LoVo (cell line): ENCODE results near the gene FIBIN.
"Not testable (repeated sequence)": the region's sequence is repeated elsewhere in the genome, so short reads cannot be mapped to it uniquely, and the experiment has no call there.

Experiments used
- DNase-seq: peaks from one replicate; pipeline ENCODE4 v3.0.0-alpha.2; 2016; ENCODE audit warnings: low spot score

Gene FIBIN

DNA sequence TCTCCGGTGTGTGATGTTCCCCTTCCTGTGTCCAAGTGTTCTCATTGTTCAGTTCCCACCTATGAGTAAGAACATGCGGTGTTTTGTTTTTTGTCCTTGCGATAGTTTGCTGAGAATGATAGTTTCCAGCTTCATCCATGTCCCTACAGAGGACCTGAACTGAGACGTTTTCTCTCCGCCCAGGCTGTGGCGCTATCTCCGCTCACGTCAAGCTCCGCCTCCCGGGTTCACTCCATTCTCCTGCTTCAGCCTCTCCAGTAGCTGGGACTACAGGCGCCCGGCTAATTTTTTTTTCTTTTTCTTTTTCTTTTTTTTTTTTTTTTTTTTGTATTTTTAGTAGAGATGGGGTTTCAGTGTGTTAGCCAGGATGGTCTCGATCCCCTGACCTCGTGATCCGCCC, 16.7 kb upstream of the FIBIN start:
- not testable (repeated sequence) for DNase-seq

DNA sequence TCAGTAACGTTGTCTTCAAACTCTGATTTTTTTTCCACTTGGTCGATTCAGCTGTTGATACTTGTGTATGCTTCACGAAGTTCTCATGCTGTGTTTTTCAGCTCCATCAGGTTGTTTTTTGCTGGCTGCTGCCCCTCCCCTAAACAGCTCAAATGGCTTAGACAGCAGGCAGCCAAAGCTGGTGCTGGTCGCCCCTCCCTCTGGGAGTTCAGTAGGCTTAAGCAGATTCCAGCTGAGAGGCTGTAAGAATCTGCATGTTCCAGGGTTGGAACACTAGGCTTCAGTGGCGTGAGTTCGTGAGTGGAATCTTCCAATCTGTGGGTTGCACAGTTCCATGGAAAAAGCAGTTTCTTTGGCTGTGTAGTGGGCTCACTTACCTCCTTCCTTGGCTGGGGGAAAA, 10.3 kb upstream of the FIBIN start:
- no peak for DNase-seq

GRCh38 chr11:26985470-26985869, 8.4 kb upstream of the FIBIN start:
- DNase-seq, result no peak

- no peak for DNase-seq
Observed at GRCh38 chr11:26985943-26986342, 8.0 kb upstream of the FIBIN start.

- DNase-seq, result no peak
Observed at GRCh38 chr11:26987272-26987671, 6.6 kb upstream of the FIBIN start.

DNA sequence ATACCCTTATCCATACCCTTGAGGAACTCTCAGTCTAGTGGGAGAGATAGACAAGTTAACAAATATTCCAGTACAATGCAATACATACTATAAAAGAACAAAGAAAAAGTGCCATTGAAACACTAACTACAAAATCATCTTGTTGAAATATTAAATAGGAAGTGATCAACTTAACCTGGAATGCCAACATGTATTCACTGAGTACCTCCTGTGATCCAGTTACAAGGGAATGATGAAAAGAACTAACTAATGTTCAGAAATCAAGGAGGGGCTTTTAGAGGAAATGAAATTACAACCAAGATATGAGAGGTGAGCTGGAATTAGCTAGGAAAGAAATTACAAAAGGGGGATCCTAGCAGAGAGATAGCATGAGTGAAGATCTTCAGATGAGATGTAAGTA, 6.2 kb upstream of the FIBIN start:
- DNase-seq, result no peak

- no peak for DNase-seq
Observed at GRCh38 chr11:26992031-26992541, 1.8 kb upstream of the FIBIN start.

- DNase-seq, result no peak
Observed at GRCh38 chr11:26994631-26995095, 751 bp downstream of the FIBIN start.

GRCh38 chr11:26995701-26996460, 2.0 kb downstream of the FIBIN start:
- no peak for DNase-seq

DNA sequence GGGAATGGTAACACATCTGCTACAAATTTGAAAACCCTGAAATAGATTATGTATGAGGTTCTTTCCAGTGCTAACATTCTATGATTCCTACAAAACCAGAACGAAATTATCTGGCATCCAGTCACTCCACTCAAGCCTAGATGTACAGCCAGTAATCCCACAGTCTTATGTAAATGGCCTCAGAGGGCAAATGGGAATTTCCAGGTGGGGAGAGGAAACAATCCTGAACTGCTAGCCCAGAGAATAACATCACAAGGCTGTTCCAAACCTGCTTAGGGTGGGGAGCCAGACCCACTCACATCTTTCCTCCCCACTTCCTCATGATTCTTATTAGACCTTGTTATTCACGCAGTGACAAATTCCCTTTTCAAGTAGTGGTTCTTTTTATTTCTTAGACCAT, 3.5 kb downstream of the FIBIN start:
- no peak for DNase-seq

DNA sequence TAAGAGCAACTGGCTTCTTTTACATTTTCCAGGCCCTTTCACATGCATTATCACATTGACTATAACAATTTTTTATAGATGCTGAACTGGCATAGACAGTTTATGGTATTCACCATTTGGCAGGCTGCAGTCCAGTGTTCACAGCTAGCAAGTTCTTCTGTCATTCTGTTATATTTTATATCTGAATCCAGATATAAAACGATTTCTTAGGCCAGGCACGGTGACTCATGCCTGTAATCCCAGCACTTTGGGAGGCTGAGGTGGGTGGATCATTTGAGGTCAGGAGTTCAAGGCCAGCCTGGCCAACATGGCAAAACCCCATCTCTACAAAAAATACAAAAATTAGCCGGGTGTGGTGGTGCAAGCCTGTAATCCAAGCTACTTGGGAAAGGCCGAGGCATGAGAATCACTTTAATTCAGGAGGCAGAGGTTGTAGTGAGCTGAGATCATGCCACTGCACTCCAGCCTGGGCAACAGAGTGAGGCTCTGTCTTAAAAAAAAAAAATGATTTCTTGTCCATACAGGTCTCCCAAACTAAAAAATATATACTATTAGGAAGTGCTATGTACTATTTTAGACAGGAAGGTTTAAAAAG, 7.3 kb downstream of the FIBIN start:
- not testable (repeated sequence) for DNase-seq

DNA sequence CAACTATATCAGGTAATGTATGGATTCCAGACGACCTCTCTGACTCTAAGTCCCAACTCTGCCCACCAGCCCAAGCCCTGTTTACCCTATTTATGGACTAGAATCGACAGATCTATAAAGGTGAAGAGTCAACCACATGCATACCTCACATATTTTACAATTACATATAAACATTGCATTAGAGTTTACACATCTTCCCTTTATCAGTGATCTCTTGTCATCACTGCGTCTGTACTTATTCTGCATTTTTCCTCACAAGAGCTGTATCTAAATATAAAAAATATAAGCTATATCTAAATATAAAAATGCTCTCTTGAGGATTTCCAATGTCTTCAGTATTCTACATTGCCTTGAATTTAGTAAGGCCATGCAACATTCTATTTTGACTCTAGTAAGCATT, 8.5 kb downstream of the FIBIN start:
- DNase-seq, result no peak

DNA sequence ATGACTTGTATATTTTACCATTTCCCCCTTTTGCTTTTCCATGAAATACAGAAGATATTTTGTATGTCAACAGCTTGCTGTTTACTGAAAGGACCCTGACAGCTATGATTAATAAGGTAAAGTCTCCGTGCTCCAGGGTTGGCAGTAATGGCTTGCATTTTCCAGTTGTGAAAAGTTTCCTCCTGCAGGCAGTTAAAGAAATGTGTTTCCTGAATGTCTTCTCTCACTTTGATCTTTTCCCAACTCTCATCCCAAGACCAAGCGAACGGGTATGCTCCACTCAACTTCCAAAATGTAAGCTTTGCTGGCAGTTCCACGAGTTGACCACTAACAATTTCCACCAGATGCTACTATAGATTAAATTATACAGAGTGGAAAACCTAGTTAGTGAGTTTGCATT, 8.9 kb downstream of the FIBIN start:
- no peak for DNase-seq

DNA sequence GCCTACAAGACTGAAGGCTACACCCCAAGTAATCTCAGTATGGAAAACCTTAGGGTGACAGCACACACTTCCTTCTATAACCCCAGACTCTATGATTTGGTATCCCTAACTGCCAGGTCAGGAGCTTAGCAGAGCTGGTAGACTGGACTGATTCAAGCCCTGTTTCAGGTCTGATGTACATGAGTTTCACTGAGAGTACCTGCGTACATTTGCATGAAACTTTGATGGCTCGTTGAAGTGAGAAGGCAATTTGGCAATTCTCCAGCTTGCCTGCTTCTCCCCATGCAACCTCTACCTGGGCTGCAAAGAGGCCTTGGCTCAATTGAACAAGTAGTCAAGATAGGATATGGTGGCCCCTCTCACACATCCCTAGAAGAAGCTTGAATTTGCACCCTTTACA, 10.2 kb downstream of the FIBIN start:
- no peak for DNase-seq

DNA sequence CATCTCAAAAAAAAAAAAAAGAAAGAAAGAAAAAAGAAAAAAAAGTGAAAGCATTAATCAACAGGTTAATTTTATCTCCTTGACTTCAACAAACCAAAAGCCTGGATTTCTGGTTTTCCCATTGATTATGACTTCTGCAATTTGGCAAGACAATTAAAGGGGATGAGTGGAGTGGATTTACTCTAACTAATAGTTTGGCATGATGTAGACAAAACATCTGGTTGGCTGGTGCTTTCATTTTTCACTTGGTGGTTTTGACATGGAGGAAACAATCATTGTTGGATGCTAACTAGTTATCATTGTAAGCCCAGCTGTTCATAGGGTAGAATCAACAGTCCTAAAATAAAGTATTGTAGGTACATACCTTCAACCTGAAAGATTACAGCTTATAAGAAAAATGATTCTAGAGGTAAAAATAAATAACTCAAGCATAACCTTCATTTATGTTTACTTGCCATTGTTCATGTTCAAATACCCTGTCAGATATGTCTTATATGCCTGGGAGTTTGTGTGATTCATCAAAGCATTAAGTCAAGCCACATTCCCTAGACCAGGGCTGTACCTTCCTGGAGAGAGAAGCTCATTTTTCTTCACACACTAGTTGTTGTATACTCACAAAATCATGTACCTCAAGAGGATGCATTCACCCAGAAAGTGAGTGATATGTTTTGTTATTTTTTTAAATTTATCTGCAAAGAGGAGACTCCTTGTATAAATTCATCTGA, 15.1 kb downstream of the FIBIN start:
- DNase-seq, result no peak

DNA sequence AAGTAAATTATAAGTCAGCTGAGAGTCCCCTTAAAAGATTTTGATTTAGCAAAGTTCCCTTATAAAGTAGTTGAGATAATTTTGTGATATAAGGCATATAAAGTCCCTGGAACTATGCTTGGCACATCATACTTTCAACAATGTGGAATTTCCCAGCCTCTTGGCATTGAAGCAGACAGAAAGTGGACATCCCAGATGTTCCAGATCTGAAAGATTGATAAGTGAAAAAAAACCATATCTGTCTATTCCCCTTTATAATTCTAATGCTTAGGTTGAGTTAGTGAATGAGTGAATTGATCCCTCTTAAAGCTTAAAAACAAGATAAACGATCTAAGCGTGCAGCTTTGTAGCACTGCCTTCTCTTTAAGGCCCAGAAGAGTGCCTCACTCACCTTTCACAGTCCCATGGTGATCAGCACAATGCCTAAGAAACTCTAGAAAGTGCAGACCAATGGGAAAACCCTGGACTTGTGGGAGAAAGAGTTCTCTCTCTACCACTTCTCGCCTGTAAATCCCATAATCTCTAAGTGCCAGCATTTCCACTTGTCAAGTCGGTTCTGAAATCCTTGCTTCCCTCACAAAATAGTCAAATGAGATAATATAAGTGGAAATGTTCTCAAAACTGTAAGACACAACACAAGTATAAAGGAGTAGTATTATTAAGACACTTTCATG, 17.8 kb downstream of the FIBIN start:
- no peak for DNase-seq

DNA sequence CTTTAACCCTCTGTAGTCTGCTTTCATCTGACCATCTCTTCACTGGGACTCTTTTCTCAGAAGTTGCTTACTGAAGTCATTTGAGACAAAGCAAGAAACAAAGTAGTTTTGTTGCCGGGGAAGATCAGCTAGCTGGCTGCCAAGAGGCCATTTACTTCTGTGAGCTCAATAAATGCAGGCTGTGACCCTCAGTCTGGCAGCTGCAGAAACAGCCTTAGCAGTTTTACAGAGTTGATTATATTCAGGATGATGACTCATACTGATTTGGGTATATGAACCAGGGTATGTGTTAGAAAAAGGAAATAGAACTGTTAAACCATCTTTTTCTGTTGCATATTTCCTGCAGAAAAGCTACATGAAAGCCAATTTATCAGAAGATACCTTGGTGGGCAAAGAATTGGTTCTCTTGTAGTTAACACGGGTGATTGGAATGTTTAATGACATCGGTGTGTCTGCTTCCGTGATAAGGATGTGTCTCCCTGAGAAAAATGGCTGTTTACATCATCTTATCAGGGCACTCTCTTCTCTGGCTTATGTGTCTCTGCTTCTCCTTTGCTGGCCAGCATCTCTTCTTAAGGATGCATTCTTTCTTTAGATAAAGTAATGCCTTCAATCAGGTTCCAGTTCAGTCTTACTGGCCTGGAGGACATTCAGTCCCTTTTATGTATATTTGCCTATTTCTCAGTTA, 18.5 kb downstream of the FIBIN start:
- no peak for DNase-seq

DNA sequence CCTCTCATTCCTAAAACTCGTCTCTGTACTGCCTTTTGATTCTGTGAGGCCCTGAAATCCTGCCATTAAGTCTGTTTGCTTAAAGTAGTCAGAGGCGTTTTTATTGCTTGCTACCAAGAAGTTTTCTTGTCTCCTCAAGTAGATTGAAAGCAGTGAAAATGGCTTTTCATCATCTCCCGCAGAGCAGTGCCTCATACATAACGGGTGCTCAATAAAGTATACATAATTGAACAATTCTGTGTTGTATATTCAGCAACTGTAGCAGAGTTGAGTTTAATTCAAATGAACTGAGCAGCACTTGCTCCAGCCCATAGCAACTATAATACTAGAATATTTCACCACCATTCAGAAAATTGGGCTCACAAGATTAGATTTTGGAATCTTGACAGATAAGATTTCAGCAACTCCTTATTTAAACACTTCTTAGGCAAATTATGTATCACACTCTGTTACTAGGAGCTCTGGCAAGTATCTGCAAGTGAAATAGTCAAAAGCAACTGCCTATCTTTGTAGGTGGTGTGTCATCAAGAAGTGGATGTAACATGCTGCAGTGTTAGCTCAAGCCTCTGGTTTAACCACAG, 20.0 kb downstream of the FIBIN start:
- no peak for DNase-seq

GRCh38 chr11:27018902-27019529, 25.1 kb downstream of the FIBIN start:
- no peak for DNase-seq

DNA sequence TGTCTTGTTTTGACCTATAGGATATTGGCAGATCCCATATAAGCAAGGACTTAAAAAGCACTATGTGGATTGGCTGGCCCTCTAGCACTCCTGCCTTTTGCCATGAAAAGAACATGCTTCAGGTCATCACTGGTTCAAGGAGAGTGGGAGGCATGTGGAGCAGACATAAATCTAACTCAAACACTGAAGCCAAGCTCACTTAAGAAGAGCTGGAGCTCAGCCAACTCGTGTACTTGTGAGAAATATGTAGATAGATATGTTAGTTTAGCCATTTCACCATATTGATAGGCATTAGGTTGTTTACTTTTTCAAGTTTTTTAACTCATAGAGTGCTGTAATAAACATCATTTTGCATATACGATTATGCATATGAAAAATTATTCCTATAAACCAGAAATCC, 26.8 kb downstream of the FIBIN start:
- no peak for DNase-seq

GRCh38 chr11:27022659-27023251, 28.8 kb downstream of the FIBIN start:
- no peak for DNase-seq
